ENCODE measurements around the gene HNRNPLL.

DNA sequence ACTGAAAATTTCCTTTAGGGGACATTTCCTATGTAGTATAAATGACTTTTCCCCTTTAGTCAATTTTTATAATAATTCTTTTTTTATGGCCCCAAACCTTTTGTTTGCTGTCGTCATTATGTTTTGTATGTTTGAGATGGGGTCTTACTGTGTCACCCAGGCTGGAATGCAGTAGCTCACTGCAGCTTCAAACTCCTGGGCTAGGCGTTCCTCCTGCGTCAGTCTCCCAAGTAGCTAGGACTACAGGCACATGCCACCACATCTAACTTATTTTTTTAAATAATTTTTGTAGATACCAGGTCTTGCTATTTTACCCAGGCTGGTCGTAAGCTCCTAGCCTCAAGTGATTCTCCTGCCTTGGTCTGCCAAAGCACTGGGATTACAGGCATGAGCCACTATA is 32.4 kb upstream of the HNRNPLL start:
- TF ChIP-seq, protein P1, sequence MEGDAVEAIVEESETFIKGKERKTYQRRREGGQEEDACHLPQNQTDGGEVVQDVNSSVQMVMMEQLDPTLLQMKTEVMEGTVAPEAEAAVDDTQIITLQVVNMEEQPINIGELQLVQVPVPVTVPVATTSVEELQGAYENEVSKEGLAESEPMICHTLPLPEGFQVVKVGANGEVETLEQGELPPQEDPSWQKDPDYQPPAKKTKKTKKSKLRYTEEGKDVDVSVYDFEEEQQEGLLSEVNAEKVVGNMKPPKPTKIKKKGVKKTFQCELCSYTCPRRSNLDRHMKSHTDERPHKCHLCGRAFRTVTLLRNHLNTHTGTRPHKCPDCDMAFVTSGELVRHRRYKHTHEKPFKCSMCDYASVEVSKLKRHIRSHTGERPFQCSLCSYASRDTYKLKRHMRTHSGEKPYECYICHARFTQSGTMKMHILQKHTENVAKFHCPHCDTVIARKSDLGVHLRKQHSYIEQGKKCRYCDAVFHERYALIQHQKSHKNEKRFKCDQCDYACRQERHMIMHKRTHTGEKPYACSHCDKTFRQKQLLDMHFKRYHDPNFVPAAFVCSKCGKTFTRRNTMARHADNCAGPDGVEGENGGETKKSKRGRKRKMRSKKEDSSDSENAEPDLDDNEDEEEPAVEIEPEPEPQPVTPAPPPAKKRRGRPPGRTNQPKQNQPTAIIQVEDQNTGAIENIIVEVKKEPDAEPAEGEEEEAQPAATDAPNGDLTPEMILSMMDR (IDR thresholded peaks at IDR 0.05) = no peak
- no peak for TF ChIP-seq POLR2A (IDR thresholded peaks at IDR 0.05)
